Breast epithelium (tissue), 4 donors: ENCODE measurements around the gene ANKMY1. TPM values are rescaled to one million over a fixed set of nuclear protein-coding genes. Genes with fewer than 3 reads are reported as not detected.

Source experiments
- DNase-seq, 2 donors: peaks; one replicate each; pipeline ENCODE4 v3.0.0-alpha.2; 2019; ENCODE audit warnings: low spot score in 2 of 2
- H3K27ac ChIP-seq, 2 donors: fragments of 200-600 bp; sonication (generic) in 1 of 2; one replicate each; pipeline ENCODE4 v1.5.1; 2016 to 2019; ENCODE audit warnings: mild to moderate bottlenecking in 1 of 2
- H3K27me3 ChIP-seq, 2 donors: fragments of 200-600 bp; sonication (generic) in 1 of 2; one replicate each; pipeline versions ENCODE4 v1.5.1 to v1.6.0; 2017 to 2019; ENCODE audit warnings: control low read depth in 1 of 2, mild to moderate bottlenecking in 1 of 2
- H3K36me3 ChIP-seq: fragments of 200-600 bp; one replicate; pipeline ENCODE4 v1.5.1; 2019
- H3K4me1 ChIP-seq, 2 donors: fragments of 200-600 bp; sonication (generic); one replicate each; pipeline ENCODE4 v1.5.1; 2016 to 2019; ENCODE audit warnings: control low read depth in 1 of 2
- H3K4me3 ChIP-seq, 3 donors: fragments of 200-600 bp; sonication (generic); 1 replicate in 2 of 3; 2 replicates in 1 of 3; pipeline ENCODE4 v1.5.1; 2016 to 2019; ENCODE audit warnings: mild to moderate bottlenecking in 3 of 3, moderate library complexity in 2 of 3
- H3K9me3 ChIP-seq, 2 donors: fragments of 200-600 bp; sonication (generic) in 1 of 2; one replicate each; pipeline ENCODE4 v1.5.1; 2016 to 2019; ENCODE audit warnings: control low read depth in 1 of 2
- CTCF ChIP-seq, 3 donors: fragments of 450-650 bp; IDR thresholded peaks; one replicate each; pipeline ENCODE4 v1.5.1; 2016 to 2017; ENCODE audit warnings: antibody characterized with exemption in 3 of 3, mild to moderate bottlenecking in 3 of 3, moderate library complexity in 3 of 3
- POLR2A ChIP-seq: fragments of 450-650 bp; IDR thresholded peaks from one replicate; pipeline ENCODE4 v1.6.1; 2016; ENCODE audit warnings: antibody characterized with exemption, mild to moderate bottlenecking, moderate library complexity
- POLR2AphosphoS5 ChIP-seq, 3 donors: sonication (generic); formaldehyde crosslinking; IDR thresholded peaks; one replicate each; pipeline ENCODE4 v1.6.1; 2017; ENCODE audit warnings: antibody characterized with exemption in 3 of 3
- intact Hi-C: fragments of 100-400 bp; cut with DNase I; formaldehyde crosslinking; loops from one replicate; pipeline ENCODE4 v1.15.1; 2023; ENCODE audit warnings: low total_unique reads
- total RNA-seq, 3 donors: library from RNA; depleted of rRNA; stranded (reverse); fragments of >200 nt; gene quantifications; one replicate each; pipeline ENCODE4 v1.1.0, GENCODE V29; 2016

The ANKMY1 gene
- total RNA-seq, 3 donors from 2014 or later = 13.0 to 32.8 (median 19.0) TPM

- TF ChIP-seq POLR2A (no peak), CTCF (IDR thresholded peaks at IDR 0.05) (no peak), POLR2AphosphoS5 (IDR thresholded peaks at IDR 0.05) (no peak)
- Histone ChIP-seq H3K4me3 (no peak overlapping the region), H3K4me1 (peaks cover 0 to 3% of the 10 kb centered on the region in 2 donors), H3K27ac (no peak overlapping the region), H3K36me3 (no peaks in the 10 kb centered on the region), H3K27me3 (peaks cover 0 to under 1% of the 10 kb centered on the region in 2 donors), H3K9me3 (no peaks in the 10 kb centered on the region)
- intact Hi-C loops = no loop called here
- DNase-seq = no peak
These were observed 109.2 kb downstream of the ANKMY1 start for GRCh38 chr2:240448387-240449274.

GRCh38 chr2:240447934-240448333, 109.9 kb downstream of the ANKMY1 start:
- Histone ChIP-seq H3K9me3 (no peaks in the 10 kb centered on the region), H3K4me3 (no peak overlapping the region), H3K4me1 (peaks cover 0 to 3% of the 10 kb centered on the region in 2 donors), H3K27ac (no peak overlapping the region), H3K27me3 (no peaks in the 10 kb centered on the region), H3K36me3 (no peaks in the 10 kb centered on the region)
- no peak for DNase-seq
- no peak for TF ChIP-seq POLR2AphosphoS5 (IDR thresholded peaks at IDR 0.05)
- TF ChIP-seq CTCF (IDR thresholded peaks at IDR 0.05) = no peak
- no peak for TF ChIP-seq POLR2A
- intact Hi-C loops = no loop called here

GRCh38 chr2:240447331-240447730, 110.5 kb downstream of the ANKMY1 start:
- intact Hi-C loops = no loop called here
- H3K4me1 ChIP-seq = peaks cover 0 to 3% of the 10 kb centered on the region in 2 donors
- H3K4me3 ChIP-seq = no peak overlapping the region
- H3K27ac ChIP-seq = no peak overlapping the region
- H3K36me3 ChIP-seq = no peaks in the 10 kb centered on the region
- DNase-seq = no peak
- no peaks in the 10 kb centered on the region for H3K9me3 ChIP-seq
- TF ChIP-seq POLR2AphosphoS5 (IDR thresholded peaks at IDR 0.05) (no peak), CTCF (IDR thresholded peaks at IDR 0.05) (no peak), POLR2A (no peak)
- no peaks in the 10 kb centered on the region for H3K27me3 ChIP-seq

GRCh38 chr2:240446664-240447175, 111.1 kb downstream of the ANKMY1 start:
- no peaks in the 10 kb centered on the region for H3K27me3 ChIP-seq
- peaks cover 0 to 3% of the 10 kb centered on the region in 2 donors for H3K4me1 ChIP-seq
- no peak for DNase-seq
- H3K36me3 ChIP-seq = no peaks in the 10 kb centered on the region
- no peak for TF ChIP-seq CTCF (IDR thresholded peaks at IDR 0.05)
- TF ChIP-seq POLR2AphosphoS5 (IDR thresholded peaks at IDR 0.05) = no peak
- no peak for TF ChIP-seq POLR2A
- intact Hi-C loops = no loop called here
- no peak overlapping the region for H3K4me3 ChIP-seq
- H3K27ac ChIP-seq = no peak overlapping the region
- no peaks in the 10 kb centered on the region for H3K9me3 ChIP-seq
